WTC11 (cell line): ENCODE measurements around the gene STEAP1B.

ENCODE experiments used
- JUN ChIP-seq: sonication (generic); formaldehyde crosslinking; IDR thresholded peaks from 2 replicates; pipeline ENCODE4 v1.8.0; 2023; ENCODE audit warnings: mild to moderate bottlenecking, missing genetic modification reagents
- NFYB ChIP-seq: sonication (generic); formaldehyde crosslinking; conservative IDR thresholded peaks from 2 replicates; pipeline ENCODE4 v1.8.0; 2022; ENCODE audit warnings: low read depth, missing genetic modification reagents
- NR2C2 ChIP-seq: sonication (generic); formaldehyde crosslinking; IDR thresholded peaks from 2 replicates; pipeline ENCODE4 v1.8.0; 2022; ENCODE audit warnings: mild to moderate bottlenecking, missing genetic modification reagents
- SP1 ChIP-seq: sonication (generic); formaldehyde crosslinking; conservative IDR thresholded peaks from 2 replicates; pipeline ENCODE4 v1.8.1; 2022; ENCODE audit warnings: missing genetic modification reagents
- TEAD4 ChIP-seq: sonication (generic); formaldehyde crosslinking; IDR thresholded peaks from 2 replicates; pipeline ENCODE4 v1.8.0; 2022; ENCODE audit warnings: mild to moderate bottlenecking, missing genetic modification reagents
- ZNF121 ChIP-seq: sonication (generic); formaldehyde crosslinking; IDR thresholded peaks from 2 replicates; pipeline ENCODE4 v1.8.0; 2023; ENCODE audit warnings: missing genetic modification reagents
- ZNF423 ChIP-seq: fragments of 250-450 bp; sonication (Bioruptor Pico); IDR thresholded peaks from 2 replicates; pipeline ENCODE4 v2.1.2; 2022; ENCODE audit warnings: mild to moderate bottlenecking, moderate library complexity
- TF ChIP-seq, protein P1 (sequence below): fragments of 200-600 bp; IDR thresholded peaks from 2 replicates; pipeline ENCODE4 v1.8.0; 2022; ENCODE audit warnings: antibody characterized with exemption
- TF ChIP-seq, protein P2 (sequence below): sonication (generic); formaldehyde crosslinking; IDR thresholded peaks from 2 replicates; pipeline ENCODE4 v1.8.0; 2022; ENCODE audit warnings: mild to moderate bottlenecking, missing genetic modification reagents
- TF ChIP-seq, protein P3 (sequence below): sonication (generic); formaldehyde crosslinking; IDR thresholded peaks from 2 replicates; pipeline ENCODE4 v1.8.1; 2023; ENCODE audit warnings: mild to moderate bottlenecking, missing genetic modification reagents
- TF ChIP-seq, protein P4 (sequence below): sonication (generic); formaldehyde crosslinking; IDR thresholded peaks from 2 replicates; pipeline ENCODE4 v1.8.0; 2022; ENCODE audit warnings: mild to moderate bottlenecking, missing genetic modification reagents
- TF ChIP-seq, protein P5 (sequence below): sonication (generic); formaldehyde crosslinking; IDR thresholded peaks from 2 replicates; pipeline ENCODE4 v1.8.1; 2023; ENCODE audit warnings: mild to moderate bottlenecking, missing genetic modification reagents, moderate library complexity
- TF ChIP-seq, protein P6 (sequence below): sonication (generic); formaldehyde crosslinking; IDR thresholded peaks from 2 replicates; pipeline ENCODE4 v1.8.1; 2022; ENCODE audit warnings: mild to moderate bottlenecking, missing genetic modification reagents, moderate library complexity, borderline replicate concordance
- TF ChIP-seq, protein P7 (sequence below): sonication (generic); formaldehyde crosslinking; IDR thresholded peaks from 2 replicates; pipeline ENCODE4 v1.8.0; 2023; ENCODE audit warnings: missing genetic modification reagents, mild to moderate bottlenecking, borderline replicate concordance

DNA sequence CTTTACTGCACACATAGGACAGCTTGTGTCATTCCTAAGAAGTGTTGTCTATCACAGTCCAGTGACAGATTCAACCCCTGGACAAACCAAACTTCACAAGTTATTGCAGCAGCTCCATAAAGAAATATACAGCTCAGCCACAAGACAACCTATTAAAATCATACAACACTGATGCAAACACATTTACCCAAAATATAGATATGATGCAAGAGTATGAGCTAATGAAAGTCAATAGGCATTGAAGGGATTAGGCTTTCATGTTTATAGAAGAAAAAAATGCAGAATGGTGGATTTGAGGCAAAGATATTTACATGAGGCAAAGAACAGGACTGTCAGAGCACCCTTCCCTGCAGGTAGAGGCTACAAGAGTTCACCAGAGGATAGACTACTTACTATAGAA is 128.1 kb downstream of the STEAP1B start:
- TF ChIP-seq, protein P1, sequence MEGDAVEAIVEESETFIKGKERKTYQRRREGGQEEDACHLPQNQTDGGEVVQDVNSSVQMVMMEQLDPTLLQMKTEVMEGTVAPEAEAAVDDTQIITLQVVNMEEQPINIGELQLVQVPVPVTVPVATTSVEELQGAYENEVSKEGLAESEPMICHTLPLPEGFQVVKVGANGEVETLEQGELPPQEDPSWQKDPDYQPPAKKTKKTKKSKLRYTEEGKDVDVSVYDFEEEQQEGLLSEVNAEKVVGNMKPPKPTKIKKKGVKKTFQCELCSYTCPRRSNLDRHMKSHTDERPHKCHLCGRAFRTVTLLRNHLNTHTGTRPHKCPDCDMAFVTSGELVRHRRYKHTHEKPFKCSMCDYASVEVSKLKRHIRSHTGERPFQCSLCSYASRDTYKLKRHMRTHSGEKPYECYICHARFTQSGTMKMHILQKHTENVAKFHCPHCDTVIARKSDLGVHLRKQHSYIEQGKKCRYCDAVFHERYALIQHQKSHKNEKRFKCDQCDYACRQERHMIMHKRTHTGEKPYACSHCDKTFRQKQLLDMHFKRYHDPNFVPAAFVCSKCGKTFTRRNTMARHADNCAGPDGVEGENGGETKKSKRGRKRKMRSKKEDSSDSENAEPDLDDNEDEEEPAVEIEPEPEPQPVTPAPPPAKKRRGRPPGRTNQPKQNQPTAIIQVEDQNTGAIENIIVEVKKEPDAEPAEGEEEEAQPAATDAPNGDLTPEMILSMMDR = no peak
- TF ChIP-seq, protein P2, sequence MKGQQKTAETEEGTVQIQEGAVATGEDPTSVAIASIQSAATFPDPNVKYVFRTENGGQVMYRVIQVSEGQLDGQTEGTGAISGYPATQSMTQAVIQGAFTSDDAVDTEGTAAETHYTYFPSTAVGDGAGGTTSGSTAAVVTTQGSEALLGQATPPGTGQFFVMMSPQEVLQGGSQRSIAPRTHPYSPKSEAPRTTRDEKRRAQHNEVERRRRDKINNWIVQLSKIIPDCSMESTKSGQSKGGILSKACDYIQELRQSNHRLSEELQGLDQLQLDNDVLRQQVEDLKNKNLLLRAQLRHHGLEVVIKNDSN = no peak
- no peak for TF ChIP-seq NR2C2
- TF ChIP-seq ZNF423 (CRISPR knock-in tag) = no peak
- TF ChIP-seq ZNF121 = no peak
- TF ChIP-seq TEAD4 (CRISPR knock-in tag) = no peak
- TF ChIP-seq, protein P3, sequence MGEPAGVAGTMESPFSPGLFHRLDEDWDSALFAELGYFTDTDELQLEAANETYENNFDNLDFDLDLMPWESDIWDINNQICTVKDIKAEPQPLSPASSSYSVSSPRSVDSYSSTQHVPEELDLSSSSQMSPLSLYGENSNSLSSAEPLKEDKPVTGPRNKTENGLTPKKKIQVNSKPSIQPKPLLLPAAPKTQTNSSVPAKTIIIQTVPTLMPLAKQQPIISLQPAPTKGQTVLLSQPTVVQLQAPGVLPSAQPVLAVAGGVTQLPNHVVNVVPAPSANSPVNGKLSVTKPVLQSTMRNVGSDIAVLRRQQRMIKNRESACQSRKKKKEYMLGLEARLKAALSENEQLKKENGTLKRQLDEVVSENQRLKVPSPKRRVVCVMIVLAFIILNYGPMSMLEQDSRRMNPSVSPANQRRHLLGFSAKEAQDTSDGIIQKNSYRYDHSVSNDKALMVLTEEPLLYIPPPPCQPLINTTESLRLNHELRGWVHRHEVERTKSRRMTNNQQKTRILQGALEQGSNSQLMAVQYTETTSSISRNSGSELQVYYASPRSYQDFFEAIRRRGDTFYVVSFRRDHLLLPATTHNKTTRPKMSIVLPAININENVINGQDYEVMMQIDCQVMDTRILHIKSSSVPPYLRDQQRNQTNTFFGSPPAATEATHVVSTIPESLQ = no peak
- TF ChIP-seq JUN = no peak
- TF ChIP-seq, protein P4, sequence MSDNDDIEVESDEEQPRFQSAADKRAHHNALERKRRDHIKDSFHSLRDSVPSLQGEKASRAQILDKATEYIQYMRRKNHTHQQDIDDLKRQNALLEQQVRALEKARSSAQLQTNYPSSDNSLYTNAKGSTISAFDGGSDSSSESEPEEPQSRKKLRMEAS = no peak
- TF ChIP-seq, protein P5, sequence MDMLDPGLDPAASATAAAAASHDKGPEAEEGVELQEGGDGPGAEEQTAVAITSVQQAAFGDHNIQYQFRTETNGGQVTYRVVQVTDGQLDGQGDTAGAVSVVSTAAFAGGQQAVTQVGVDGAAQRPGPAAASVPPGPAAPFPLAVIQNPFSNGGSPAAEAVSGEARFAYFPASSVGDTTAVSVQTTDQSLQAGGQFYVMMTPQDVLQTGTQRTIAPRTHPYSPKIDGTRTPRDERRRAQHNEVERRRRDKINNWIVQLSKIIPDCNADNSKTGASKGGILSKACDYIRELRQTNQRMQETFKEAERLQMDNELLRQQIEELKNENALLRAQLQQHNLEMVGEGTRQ (CRISPR knock-in tag) = no peak
- no peak for TF ChIP-seq SP1 (CRISPR knock-in tag)
- no peak for TF ChIP-seq NFYB
- TF ChIP-seq, protein P6, sequence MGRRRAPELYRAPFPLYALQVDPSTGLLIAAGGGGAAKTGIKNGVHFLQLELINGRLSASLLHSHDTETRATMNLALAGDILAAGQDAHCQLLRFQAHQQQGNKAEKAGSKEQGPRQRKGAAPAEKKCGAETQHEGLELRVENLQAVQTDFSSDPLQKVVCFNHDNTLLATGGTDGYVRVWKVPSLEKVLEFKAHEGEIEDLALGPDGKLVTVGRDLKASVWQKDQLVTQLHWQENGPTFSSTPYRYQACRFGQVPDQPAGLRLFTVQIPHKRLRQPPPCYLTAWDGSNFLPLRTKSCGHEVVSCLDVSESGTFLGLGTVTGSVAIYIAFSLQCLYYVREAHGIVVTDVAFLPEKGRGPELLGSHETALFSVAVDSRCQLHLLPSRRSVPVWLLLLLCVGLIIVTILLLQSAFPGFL (CRISPR knock-in tag) = no peak
- TF ChIP-seq, protein P7, sequence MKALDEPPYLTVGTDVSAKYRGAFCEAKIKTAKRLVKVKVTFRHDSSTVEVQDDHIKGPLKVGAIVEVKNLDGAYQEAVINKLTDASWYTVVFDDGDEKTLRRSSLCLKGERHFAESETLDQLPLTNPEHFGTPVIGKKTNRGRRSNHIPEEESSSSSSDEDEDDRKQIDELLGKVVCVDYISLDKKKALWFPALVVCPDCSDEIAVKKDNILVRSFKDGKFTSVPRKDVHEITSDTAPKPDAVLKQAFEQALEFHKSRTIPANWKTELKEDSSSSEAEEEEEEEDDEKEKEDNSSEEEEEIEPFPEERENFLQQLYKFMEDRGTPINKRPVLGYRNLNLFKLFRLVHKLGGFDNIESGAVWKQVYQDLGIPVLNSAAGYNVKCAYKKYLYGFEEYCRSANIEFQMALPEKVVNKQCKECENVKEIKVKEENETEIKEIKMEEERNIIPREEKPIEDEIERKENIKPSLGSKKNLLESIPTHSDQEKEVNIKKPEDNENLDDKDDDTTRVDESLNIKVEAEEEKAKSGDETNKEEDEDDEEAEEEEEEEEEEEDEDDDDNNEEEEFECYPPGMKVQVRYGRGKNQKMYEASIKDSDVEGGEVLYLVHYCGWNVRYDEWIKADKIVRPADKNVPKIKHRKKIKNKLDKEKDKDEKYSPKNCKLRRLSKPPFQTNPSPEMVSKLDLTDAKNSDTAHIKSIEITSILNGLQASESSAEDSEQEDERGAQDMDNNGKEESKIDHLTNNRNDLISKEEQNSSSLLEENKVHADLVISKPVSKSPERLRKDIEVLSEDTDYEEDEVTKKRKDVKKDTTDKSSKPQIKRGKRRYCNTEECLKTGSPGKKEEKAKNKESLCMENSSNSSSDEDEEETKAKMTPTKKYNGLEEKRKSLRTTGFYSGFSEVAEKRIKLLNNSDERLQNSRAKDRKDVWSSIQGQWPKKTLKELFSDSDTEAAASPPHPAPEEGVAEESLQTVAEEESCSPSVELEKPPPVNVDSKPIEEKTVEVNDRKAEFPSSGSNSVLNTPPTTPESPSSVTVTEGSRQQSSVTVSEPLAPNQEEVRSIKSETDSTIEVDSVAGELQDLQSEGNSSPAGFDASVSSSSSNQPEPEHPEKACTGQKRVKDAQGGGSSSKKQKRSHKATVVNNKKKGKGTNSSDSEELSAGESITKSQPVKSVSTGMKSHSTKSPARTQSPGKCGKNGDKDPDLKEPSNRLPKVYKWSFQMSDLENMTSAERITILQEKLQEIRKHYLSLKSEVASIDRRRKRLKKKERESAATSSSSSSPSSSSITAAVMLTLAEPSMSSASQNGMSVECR = no peak
